Gastrocnemius medialis (tissue), 4 donors: Measurements from ENCODE around the gene GALNT4.

Experiments used
- POLR2A ChIP-seq, 2 donors: fragments of 450-650 bp; IDR thresholded peaks; one replicate each; pipeline ENCODE4 v1.6.1; 2017; ENCODE audit warnings: antibody characterized with exemption in 2 of 2, mild to moderate bottlenecking in 2 of 2, moderate library complexity in 2 of 2
- TF ChIP-seq, protein P1 (sequence below), 5 experiments: fragments of 450-650 bp in 3 of 5; fragments of 200-600 bp in 2 of 5; sonication (generic) in 2 of 5; IDR thresholded peaks in 4 of 5; conservative IDR thresholded peaks in 1 of 5; 1 replicate in 4 of 5; 2 replicates in 1 of 5; pipeline ENCODE4 v1.5.1; 2016 to 2019; ENCODE audit warnings: antibody characterized with exemption in 5 of 5, mild to moderate bottlenecking in 3 of 5, moderate library complexity in 3 of 5

- no peak for TF ChIP-seq POLR2A (IDR thresholded peaks at IDR 0.05)
- TF ChIP-seq, protein P1, sequence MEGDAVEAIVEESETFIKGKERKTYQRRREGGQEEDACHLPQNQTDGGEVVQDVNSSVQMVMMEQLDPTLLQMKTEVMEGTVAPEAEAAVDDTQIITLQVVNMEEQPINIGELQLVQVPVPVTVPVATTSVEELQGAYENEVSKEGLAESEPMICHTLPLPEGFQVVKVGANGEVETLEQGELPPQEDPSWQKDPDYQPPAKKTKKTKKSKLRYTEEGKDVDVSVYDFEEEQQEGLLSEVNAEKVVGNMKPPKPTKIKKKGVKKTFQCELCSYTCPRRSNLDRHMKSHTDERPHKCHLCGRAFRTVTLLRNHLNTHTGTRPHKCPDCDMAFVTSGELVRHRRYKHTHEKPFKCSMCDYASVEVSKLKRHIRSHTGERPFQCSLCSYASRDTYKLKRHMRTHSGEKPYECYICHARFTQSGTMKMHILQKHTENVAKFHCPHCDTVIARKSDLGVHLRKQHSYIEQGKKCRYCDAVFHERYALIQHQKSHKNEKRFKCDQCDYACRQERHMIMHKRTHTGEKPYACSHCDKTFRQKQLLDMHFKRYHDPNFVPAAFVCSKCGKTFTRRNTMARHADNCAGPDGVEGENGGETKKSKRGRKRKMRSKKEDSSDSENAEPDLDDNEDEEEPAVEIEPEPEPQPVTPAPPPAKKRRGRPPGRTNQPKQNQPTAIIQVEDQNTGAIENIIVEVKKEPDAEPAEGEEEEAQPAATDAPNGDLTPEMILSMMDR (IDR thresholded peaks at IDR 0.05 in 4 of 5, conservative IDR thresholded peaks at IDR 0.05 in 1 of 5), result no peak
These were observed 31.7 kb downstream of the GALNT4 start for GRCh38 chr12:89492883-89493282.
